GM12892 (cell line): ENCODE results near the gene EPN2.

Experiments used
- POLR2A ChIP-seq: IDR thresholded peaks from 2 replicates; pipeline ENCODE4 v1.6.1; 2011; ENCODE audit warnings: low read depth, low read length, control low read depth
- POLR2AphosphoS5 ChIP-seq: IDR thresholded peaks from 2 replicates; pipeline ENCODE4 v1.6.1; 2011; ENCODE audit warnings: low read depth, low read length, control low read depth
- TAF1 ChIP-seq: IDR thresholded peaks from 2 replicates; pipeline ENCODE4 v1.6.1; 2011; ENCODE audit warnings: low read depth, mild to moderate bottlenecking, control low read depth, low read length, borderline replicate concordance

DNA sequence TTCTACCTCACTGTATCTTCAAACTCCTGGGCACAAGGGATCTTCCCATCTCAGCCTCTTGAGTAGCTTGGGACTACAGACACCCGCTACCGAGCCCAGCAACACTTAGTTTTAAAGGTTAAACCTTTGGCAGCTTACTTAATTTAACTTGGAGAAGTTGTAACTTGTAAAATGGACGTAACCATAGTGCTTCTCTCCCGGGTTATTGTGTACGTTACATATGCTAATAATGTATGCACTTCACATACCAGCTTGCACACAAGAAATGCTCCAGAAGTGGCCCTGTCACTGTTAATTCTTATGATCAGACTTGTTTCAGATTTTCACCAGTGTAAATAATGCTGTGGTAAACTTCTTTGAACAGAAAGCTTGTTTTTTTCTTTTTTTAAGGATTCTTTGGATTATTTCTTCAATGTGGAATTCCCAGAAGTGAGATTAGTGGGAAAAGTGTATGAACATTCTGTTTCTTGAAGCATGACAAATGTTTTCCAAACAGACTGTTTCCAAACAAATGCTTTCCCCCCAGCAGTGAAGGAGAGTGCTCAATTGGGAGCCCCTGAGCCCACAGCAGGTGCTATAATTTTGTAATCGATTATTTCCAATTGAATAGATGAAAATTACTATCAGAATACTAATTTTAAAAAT is 61.5 kb downstream of the EPN2 start:
- TF ChIP-seq POLR2A (no peak), POLR2AphosphoS5 (no peak), TAF1 (no peak)
